ENCODE data around the gene FBXL16.
A peak's percentile ranks its signal among the peaks of the same experiment; 100 is the strongest.
"Not testable (repeated sequence)": the region's sequence is repeated elsewhere in the genome, so short reads cannot be mapped to it uniquely, and the experiment has no call there.

FBXL16 gene

GRCh38 chr16:719815-720446 lies 14.3 kb upstream of the FBXL16 start:
- H3K4me1 Mint-ChIP-seq, result peaks cover 45% of the 10 kb centered on the region
- peak overlapping the region; percentile 84 for H3K4me3 Mint-ChIP-seq
- H3K27me3 Mint-ChIP-seq, result peaks cover 9% of the 10 kb centered on the region
- H3K27ac Mint-ChIP-seq, result peak overlapping the region; percentile 87
- peaks cover 6% of the 10 kb centered on the region for H3K36me3 Mint-ChIP-seq
- no peak for ATAC-seq
- no peaks in the 10 kb centered on the region for H3K9me3 Mint-ChIP-seq

GRCh38 chr16:718922-719321 lies 13.3 kb upstream of the FBXL16 start:
- no peak for ATAC-seq
- H3K4me1 Mint-ChIP-seq, result peaks cover 53% of the 10 kb centered on the region
- H3K36me3 Mint-ChIP-seq, result peaks cover 6% of the 10 kb centered on the region
- peak overlapping the region; percentile 84 for H3K4me3 Mint-ChIP-seq
- no peaks in the 10 kb centered on the region for H3K9me3 Mint-ChIP-seq
- no peak overlapping the region for H3K27ac Mint-ChIP-seq
- peaks cover 17% of the 10 kb centered on the region for H3K27me3 Mint-ChIP-seq

GRCh38 chr16:718389-718788 lies 12.8 kb upstream of the FBXL16 start:
- peaks cover 20% of the 10 kb centered on the region for H3K27me3 Mint-ChIP-seq
- no peak for ATAC-seq
- H3K27ac Mint-ChIP-seq, result no peak overlapping the region
- H3K36me3 Mint-ChIP-seq, result peaks cover 6% of the 10 kb centered on the region
- H3K4me3 Mint-ChIP-seq, result no peak overlapping the region
- peaks cover 49% of the 10 kb centered on the region for H3K4me1 Mint-ChIP-seq
- H3K9me3 Mint-ChIP-seq, result no peaks in the 10 kb centered on the region

- ATAC-seq, result no peak
- peaks cover 42% of the 10 kb centered on the region for H3K4me1 Mint-ChIP-seq
These were observed 12.0 kb upstream of the FBXL16 start for GRCh38 chr16:717450-718245.

GRCh38 chr16:716768-717325 lies 11.2 kb upstream of the FBXL16 start:
- no peaks in the 10 kb centered on the region for H3K9me3 Mint-ChIP-seq
- H3K27ac Mint-ChIP-seq, result no peak overlapping the region
- H3K4me3 Mint-ChIP-seq, result peak overlapping the region; percentile 54
- H3K36me3 Mint-ChIP-seq, result no peaks in the 10 kb centered on the region
- no peak for ATAC-seq
- peaks cover 36% of the 10 kb centered on the region for H3K4me1 Mint-ChIP-seq
- H3K27me3 Mint-ChIP-seq, result peaks cover 20% of the 10 kb centered on the region

More at GRCh38 chr16:717450-718245, 12.0 kb upstream of the FBXL16 start:
- Mint-ChIP-seq H3K27ac (no peak overlapping the region), H3K4me3 (no peak overlapping the region), H3K27me3 (peaks cover 20% of the 10 kb centered on the region), H3K36me3 (peaks cover 1% of the 10 kb centered on the region), H3K9me3 (no peaks in the 10 kb centered on the region)

GRCh38 chr16:716200-716568 lies 10.6 kb upstream of the FBXL16 start:
- Mint-ChIP-seq H3K9me3 (no peaks in the 10 kb centered on the region), H3K27ac (no peak overlapping the region), H3K36me3 (no peaks in the 10 kb centered on the region)

GRCh38 chr16:715477-716199 lies 10.0 kb upstream of the FBXL16 start:
- ATAC-seq, result peak; percentile 22
- Mint-ChIP-seq H3K27ac (no peak overlapping the region), H3K4me3 (no peak overlapping the region), H3K4me1 (peaks cover 34% of the 10 kb centered on the region), H3K36me3 (no peaks in the 10 kb centered on the region), H3K9me3 (no peaks in the 10 kb centered on the region), H3K27me3 (peaks cover 30% of the 10 kb centered on the region)

More at GRCh38 chr16:716200-716568, 10.6 kb upstream of the FBXL16 start:
- no peak for ATAC-seq
- Mint-ChIP-seq H3K4me1 (peaks cover 35% of the 10 kb centered on the region), H3K4me3 (peak overlapping the region; percentile 54), H3K27me3 (peaks cover 25% of the 10 kb centered on the region)

GRCh38 chr16:714558-715476 lies 9.2 kb upstream of the FBXL16 start, which contains the start of gene METRN:
METRN (plus strand) TSS chr16:715118; CDS start chr16:715290, 172 bp downstream.
- Mint-ChIP-seq H3K27ac (no peak within 1 kb of the TSS), H3K9me3 (no peaks in the 10 kb centered on the region), H3K27me3 (peaks cover 38% of the 10 kb centered on the region), H3K4me3 (peak within 1 kb of the TSS; percentile 39), H3K4me1 (peaks cover 26% of the 10 kb centered on the region), H3K36me3 (no peaks in the 10 kb centered on the region)
- peak; percentile 93 for ATAC-seq

GRCh38 chr16:714079-714478 lies 8.5 kb upstream of the FBXL16 start:
- no peak for ATAC-seq
- H3K9me3 Mint-ChIP-seq, result no peaks in the 10 kb centered on the region
- H3K4me1 Mint-ChIP-seq, result peaks cover 19% of the 10 kb centered on the region
- H3K4me3 Mint-ChIP-seq, result no peak overlapping the region
- H3K27ac Mint-ChIP-seq, result no peak overlapping the region
- peaks cover 46% of the 10 kb centered on the region for H3K27me3 Mint-ChIP-seq
- H3K36me3 Mint-ChIP-seq, result no peaks in the 10 kb centered on the region

GRCh38 chr16:712740-713250 lies 7.2 kb upstream of the FBXL16 start:
- H3K4me3 Mint-ChIP-seq, ATAC-seq, H3K9me3 Mint-ChIP-seq, H3K27ac Mint-ChIP-seq, H3K36me3 Mint-ChIP-seq: not testable (repeated sequence)
- H3K27me3 Mint-ChIP-seq, result peaks cover 58% of the 10 kb centered on the region
- peaks cover 16% of the 10 kb centered on the region for H3K4me1 Mint-ChIP-seq

GRCh38 chr16:711548-712320 lies 6.1 kb upstream of the FBXL16 start:
- Mint-ChIP-seq H3K27ac (no peak overlapping the region), H3K4me3 (no peak overlapping the region), H3K27me3 (peaks cover 68% of the 10 kb centered on the region), H3K4me1 (peaks cover 16% of the 10 kb centered on the region), H3K36me3 (no peaks in the 10 kb centered on the region), H3K9me3 (no peaks in the 10 kb centered on the region)
- ATAC-seq, result peak; percentile 72

- no peak overlapping the region for H3K4me3 Mint-ChIP-seq
- H3K9me3 Mint-ChIP-seq, result no peaks in the 10 kb centered on the region
- no peak overlapping the region for H3K27ac Mint-ChIP-seq
- H3K4me1 Mint-ChIP-seq, result peaks cover 16% of the 10 kb centered on the region
- H3K36me3 Mint-ChIP-seq, result no peaks in the 10 kb centered on the region
- no peak for ATAC-seq
- H3K27me3 Mint-ChIP-seq, result peaks cover 68% of the 10 kb centered on the region
These were observed 5.5 kb upstream of the FBXL16 start for GRCh38 chr16:711084-711483.

GRCh38 chr16:710500-711075 lies 5.0 kb upstream of the FBXL16 start:
- Mint-ChIP-seq H3K4me3 (no peak overlapping the region), H3K27ac (no peak overlapping the region), H3K36me3 (no peaks in the 10 kb centered on the region), H3K4me1 (peaks cover 14% of the 10 kb centered on the region), H3K27me3 (peaks cover 68% of the 10 kb centered on the region), H3K9me3 (no peaks in the 10 kb centered on the region)
- no peak for ATAC-seq
